Activated naive CD4-positive, alpha-beta T cell treated with Interleukin-2 at 50 U/mL for 16 hours (primary cell): ENCODE measurements around the gene PDIA5.

Experiments
- DNase-seq: peaks from one replicate; pipeline ENCODE4 v3.0.0-alpha.2; 2020

PDIA5 gene

GRCh38 chr3:123072564-123072963 lies 5.7 kb downstream of the PDIA5 start:
- DNase-seq: no peak

- no peak for DNase-seq
Observed at GRCh38 chr3:123075359-123075758, 8.5 kb downstream of the PDIA5 start.

GRCh38 chr3:123076112-123076495 lies 9.3 kb downstream of the PDIA5 start:
- DNase-seq: no peak

- DNase-seq: no peak
Observed at GRCh38 chr3:123076496-123077418, 9.9 kb downstream of the PDIA5 start.

- no peak for DNase-seq
Observed at GRCh38 chr3:123078101-123078500, 11.3 kb downstream of the PDIA5 start.

- no peak for DNase-seq
Observed at GRCh38 chr3:123080864-123081562, 14.2 kb downstream of the PDIA5 start.

- DNase-seq: no peak
Observed at GRCh38 chr3:123081718-123082369, 15.0 kb downstream of the PDIA5 start.

GRCh38 chr3:123082370-123083065 lies 15.7 kb downstream of the PDIA5 start:
- no peak for DNase-seq

GRCh38 chr3:123083383-123084124 lies 16.7 kb downstream of the PDIA5 start:
- no peak for DNase-seq

GRCh38 chr3:123084192-123084591 lies 17.4 kb downstream of the PDIA5 start:
- no peak for DNase-seq

GRCh38 chr3:123084738-123085237 lies 18.0 kb downstream of the PDIA5 start:
- DNase-seq: no peak

- DNase-seq: no peak
Observed at GRCh38 chr3:123085293-123085931, 18.6 kb downstream of the PDIA5 start.

GRCh38 chr3:123085932-123086627 lies 19.3 kb downstream of the PDIA5 start:
- DNase-seq: no peak

GRCh38 chr3:123088387-123088786 lies 21.6 kb downstream of the PDIA5 start:
- no peak for DNase-seq

- DNase-seq: no peak
Observed at GRCh38 chr3:123089611-123090331, 22.9 kb downstream of the PDIA5 start.

GRCh38 chr3:123090728-123091531 lies 24.1 kb downstream of the PDIA5 start:
- no peak for DNase-seq

GRCh38 chr3:123092243-123092642 lies 25.4 kb downstream of the PDIA5 start:
- no peak for DNase-seq

GRCh38 chr3:123093696-123094095 lies 26.9 kb downstream of the PDIA5 start:
- no peak for DNase-seq
